Epithelial cell of esophagus (primary cell): ENCODE results near the gene TMEM171.

Source experiments
- DNase-seq: peaks from one replicate; pipeline ENCODE4 v3.0.0; 2010; ENCODE audit warnings: low read depth
- H3K4me3 ChIP-seq: 2 replicates; pipeline ENCODE4 v1.5.1; 2011; ENCODE audit warnings: mild to moderate bottlenecking, low read length, control low read depth
- TF ChIP-seq, protein P1 (sequence below): IDR thresholded peaks from 2 replicates; pipeline ENCODE4 v1.5.1; 2011; ENCODE audit warnings: low read depth, mild to moderate bottlenecking, low read length, control low read depth, inconsistent platforms; ENCODE audit not compliant: insufficient read depth; ENCODE audit errors: missing control alignments

The TMEM171 gene

DNA sequence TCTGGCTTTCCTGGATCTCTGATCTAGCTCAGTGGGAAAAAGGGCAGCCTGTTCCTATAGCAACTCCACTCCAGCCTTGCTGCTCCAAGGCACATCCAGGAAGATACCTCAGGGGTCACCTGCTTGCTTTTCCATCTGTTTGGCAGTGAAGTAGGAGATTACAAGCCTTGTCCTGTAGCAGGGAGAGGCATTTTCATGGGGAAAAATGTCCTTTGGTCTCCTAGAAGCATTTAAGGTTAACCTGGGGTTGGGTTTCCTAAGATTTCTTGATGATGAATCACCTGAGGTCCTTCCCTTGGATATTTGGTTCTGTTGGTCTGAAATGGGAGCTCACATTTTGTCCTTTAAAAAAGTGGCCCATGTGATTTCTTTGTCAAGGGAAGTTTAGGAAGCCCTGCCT lies 51.1 kb downstream of the TMEM171 start:
- TF ChIP-seq, protein P1, sequence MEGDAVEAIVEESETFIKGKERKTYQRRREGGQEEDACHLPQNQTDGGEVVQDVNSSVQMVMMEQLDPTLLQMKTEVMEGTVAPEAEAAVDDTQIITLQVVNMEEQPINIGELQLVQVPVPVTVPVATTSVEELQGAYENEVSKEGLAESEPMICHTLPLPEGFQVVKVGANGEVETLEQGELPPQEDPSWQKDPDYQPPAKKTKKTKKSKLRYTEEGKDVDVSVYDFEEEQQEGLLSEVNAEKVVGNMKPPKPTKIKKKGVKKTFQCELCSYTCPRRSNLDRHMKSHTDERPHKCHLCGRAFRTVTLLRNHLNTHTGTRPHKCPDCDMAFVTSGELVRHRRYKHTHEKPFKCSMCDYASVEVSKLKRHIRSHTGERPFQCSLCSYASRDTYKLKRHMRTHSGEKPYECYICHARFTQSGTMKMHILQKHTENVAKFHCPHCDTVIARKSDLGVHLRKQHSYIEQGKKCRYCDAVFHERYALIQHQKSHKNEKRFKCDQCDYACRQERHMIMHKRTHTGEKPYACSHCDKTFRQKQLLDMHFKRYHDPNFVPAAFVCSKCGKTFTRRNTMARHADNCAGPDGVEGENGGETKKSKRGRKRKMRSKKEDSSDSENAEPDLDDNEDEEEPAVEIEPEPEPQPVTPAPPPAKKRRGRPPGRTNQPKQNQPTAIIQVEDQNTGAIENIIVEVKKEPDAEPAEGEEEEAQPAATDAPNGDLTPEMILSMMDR = no peak
- no peak for DNase-seq
- H3K4me3 ChIP-seq = no peak overlapping the region

DNA sequence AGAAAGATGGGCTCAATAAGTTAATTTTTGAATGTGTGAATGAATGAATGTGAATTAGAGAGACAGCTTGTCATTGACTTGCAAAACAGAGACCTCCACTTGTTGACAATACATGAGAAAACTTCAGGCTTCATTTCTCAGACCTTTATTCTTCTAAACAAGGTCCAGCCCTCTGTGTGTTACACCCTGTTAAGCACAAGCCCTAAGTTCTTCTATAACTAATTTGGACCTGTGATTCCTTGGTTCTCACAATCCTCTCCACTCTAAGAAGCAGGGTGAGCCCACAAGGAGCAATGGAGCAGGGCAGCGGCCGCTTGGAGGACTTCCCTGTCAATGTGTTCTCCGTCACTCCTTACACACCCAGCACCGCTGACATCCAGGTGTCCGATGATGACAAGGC lies 52.6 kb downstream of the TMEM171 start, which contains the start of gene TMEM174:
TSS of gene TMEM174 (plus strand) at position 243 of the 400 bp plus-strand sequence. CDS start at position 294, 51 bp downstream.
- no peak within 1 kb of the TSS for H3K4me3 ChIP-seq
- DNase-seq = no peak
- TF ChIP-seq, protein P1 = no peak

DNA sequence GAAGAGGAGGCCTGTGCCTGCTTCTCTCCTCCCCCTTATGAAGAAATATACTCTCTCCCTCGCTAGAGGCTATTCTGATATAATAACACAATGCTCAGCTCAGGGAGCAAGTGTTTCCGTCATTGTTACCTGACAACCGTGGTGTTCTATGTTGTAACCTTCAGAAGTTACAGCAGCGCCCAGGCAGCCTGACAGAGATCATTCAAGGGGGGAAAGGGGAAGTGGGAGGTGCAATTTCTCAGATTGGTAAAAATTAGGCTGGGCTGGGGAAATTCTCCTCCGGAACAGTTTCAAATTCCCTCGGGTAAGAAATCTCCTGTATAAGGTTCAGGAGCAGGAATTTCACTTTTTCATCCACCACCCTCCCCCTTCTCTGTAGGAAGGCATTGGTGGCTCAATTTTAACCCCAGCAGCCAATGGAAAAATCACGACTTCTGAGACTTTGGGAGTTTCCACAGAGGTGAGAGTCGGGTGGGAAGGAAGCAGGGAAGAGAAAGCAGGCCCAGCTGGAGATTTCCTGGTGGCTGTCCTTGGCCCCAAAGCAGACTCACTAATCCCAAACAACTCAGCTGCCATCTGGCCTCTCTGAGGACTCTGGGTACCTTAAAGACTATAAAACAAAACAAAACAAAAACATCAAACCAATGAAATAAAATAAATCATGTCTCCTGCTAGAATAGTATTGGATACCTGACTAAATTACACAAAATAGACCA lies 53.9 kb downstream of the TMEM171 start:
- DNase-seq = peak; percentile 5
- TF ChIP-seq, protein P1 = no peak
- no peak overlapping the region for H3K4me3 ChIP-seq

DNA sequence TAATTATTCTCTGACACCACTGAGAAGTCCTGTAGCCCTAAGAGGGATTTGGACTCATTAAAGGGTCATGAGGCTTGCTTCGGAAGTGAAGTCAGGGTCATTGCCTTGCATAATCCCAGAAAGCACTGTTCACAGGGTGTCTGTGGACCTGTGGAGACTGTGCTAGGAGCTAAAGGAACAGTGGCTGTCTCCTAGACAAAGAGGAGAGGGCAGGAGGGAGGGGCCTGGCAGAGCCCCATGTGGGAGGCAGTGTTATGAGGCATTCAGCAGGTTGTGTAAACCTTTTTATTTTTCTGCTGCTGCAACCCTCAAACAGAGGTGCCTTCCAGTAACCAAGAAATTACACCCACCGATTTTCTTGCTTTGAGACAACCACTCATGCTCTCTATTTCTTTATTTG lies 55.9 kb downstream of the TMEM171 start:
- no peak overlapping the region for H3K4me3 ChIP-seq
- DNase-seq = no peak
- TF ChIP-seq, protein P1 = no peak

DNA sequence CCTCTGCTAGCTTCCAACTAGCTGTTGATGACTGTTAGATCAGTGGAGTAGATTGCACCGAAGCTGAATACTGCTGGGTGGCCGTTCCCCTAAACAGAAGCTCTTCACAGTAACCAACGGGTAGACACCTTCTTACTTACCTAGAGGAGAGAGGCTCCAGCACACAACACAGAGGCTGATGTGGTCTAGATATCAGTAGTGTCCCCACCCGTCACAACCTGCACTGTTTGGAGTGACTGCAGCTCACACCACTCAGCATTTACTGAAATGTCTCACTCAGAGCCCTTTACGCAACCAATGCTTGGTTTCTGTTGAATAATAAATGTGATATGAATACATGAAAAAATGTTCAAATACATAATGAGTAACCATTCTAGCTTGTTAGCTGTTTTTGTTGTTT lies 57.9 kb downstream of the TMEM171 start:
- no peak for DNase-seq

DNA sequence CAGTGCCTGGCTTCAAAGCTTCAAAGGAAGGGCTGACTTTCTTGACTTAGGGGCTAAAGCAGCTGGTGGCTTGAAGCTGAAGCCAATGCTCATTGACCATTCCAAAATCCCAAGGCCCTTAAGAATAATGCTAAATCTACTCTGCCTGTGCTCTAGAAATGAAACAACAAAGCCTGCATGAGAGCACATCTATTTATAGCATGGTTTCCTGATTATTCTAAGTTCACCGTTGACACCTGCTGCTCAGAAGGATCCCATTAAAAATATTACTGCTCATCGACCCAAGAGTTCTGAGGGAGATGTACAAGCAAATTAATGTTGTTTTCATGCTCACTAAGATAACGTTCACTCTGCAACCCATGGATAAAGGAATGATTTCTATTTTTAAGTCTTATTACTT lies 59.4 kb downstream of the TMEM171 start:
- H3K4me3 ChIP-seq = no peak overlapping the region
- no peak for DNase-seq
- TF ChIP-seq, protein P1 = no peak

More for the DNA sequence above, 57.9 kb downstream of the TMEM171 start:
- H3K4me3 ChIP-seq = no peak overlapping the region
- TF ChIP-seq, protein P1 = no peak

DNA sequence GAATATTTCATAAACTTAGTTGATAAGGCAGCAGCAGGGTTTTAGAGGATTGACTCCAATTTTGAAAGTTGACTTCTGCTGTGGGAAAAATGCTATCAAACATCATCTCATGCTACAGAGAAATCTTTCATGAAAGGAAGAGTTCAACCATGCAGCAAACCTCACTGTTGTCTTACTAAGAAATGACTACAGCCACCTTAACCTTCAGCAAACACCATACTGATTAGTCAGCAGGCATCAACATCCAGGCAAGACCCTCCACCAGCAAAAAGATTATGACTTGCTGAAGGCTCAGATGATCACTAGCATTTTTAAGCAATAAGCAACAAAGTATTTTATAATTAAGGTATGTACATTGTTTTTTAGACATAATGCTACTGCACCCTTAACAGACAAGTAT lies 60.2 kb downstream of the TMEM171 start:
- TF ChIP-seq, protein P1 = no peak
- DNase-seq = no peak
- H3K4me3 ChIP-seq = no peak overlapping the region
